Activated naive CD4-positive, alpha-beta T cell treated with anti-CD3 and anti-CD28 coated beads, Interleukin-2, amount 50 U/mL, for 72 hours (primary cell): ENCODE data around the gene ANO9. TPM values are rescaled to one million over a fixed set of nuclear protein-coding genes. Genes with fewer than 3 reads are reported as not detected.
A peak's percentile ranks its signal among the peaks of the same experiment; 100 is the strongest.
"Not testable (repeated sequence)": the region's sequence is repeated elsewhere in the genome, so short reads cannot be mapped to it uniquely, and the experiment has no call there.

Experiments
- ATAC-seq, 2 donors: fragments of 150-1000 bp; cut with Tn5 transposase; 2 replicates each; pipeline ENCODE4 v1.10.0; 2021; ENCODE audit warnings: mild to moderate bottlenecking in 2 of 2, moderate library complexity in 2 of 2
- DNase-seq, 2 donors: peaks; one replicate each; pipeline ENCODE4 v3.0.0; 2021 to 2022; ENCODE audit warnings: low spot score in 2 of 2
- H3K27ac Mint-ChIP-seq, 2 donors: one replicate each; pipeline ENCODE4 v1.8.0; 2022; ENCODE audit warnings: mild to moderate bottlenecking in 2 of 2, mixed read lengths in 2 of 2
- H3K36me3 Mint-ChIP-seq, 2 donors: one replicate each; pipeline ENCODE4 v1.8.0; 2022; ENCODE audit warnings: mixed read lengths in 2 of 2
- H3K9me3 Mint-ChIP-seq, 2 donors: one replicate each; pipeline ENCODE4 v1.8.0; 2022; ENCODE audit warnings: mixed read lengths in 2 of 2
- total RNA-seq, 2 donors: library from RNA; stranded (reverse); gene quantifications; one replicate each; pipeline ENCODE4 v1.2.3, GENCODE V29; 2022

The ANO9 gene
- total RNA-seq, 2 donors from 2014 or later = 61.2 to 69.3 TPM

GRCh38 chr11:447923-448731 lies 6.3 kb upstream of the ANO9 start:
- Mint-ChIP-seq H3K36me3 (peaks cover 6 to 8% of the 10 kb centered on the region in 2 donors), H3K27ac (peak overlapping the region; percentile 90 to 96), H3K9me3 (no peaks in the 10 kb centered on the region)
- peak; percentile 93 to 99 for DNase-seq
- ATAC-seq = peak; percentile 75 to 81

- H3K9me3 Mint-ChIP-seq = no peaks in the 10 kb centered on the region
- ATAC-seq (no peak), DNase-seq (peak in 1 of 2 donors; percentile 48)
- no peak overlapping the region for H3K27ac Mint-ChIP-seq
- peaks cover 6 to 8% of the 10 kb centered on the region in 2 donors for H3K36me3 Mint-ChIP-seq
Measured at GRCh38 chr11:446891-447290, 5.1 kb upstream of the ANO9 start.

GRCh38 chr11:445765-446588 lies 4.2 kb upstream of the ANO9 start:
- Mint-ChIP-seq H3K36me3 (peaks cover 3 to 4% of the 10 kb centered on the region in 2 donors), H3K9me3 (no peaks in the 10 kb centered on the region), H3K27ac (no peak overlapping the region)
- DNase-seq = peak in 1 of 2 donors; percentile 56
- no peak for ATAC-seq

GRCh38 chr11:444396-445144 lies 2.8 kb upstream of the ANO9 start:
- H3K36me3 Mint-ChIP-seq = no peaks in the 10 kb centered on the region
- no peaks in the 10 kb centered on the region for H3K9me3 Mint-ChIP-seq
- DNase-seq (no peak), ATAC-seq (no peak)
- no peak overlapping the region for H3K27ac Mint-ChIP-seq

- no peak for ATAC-seq
- no peak overlapping the region for H3K27ac Mint-ChIP-seq
- no peaks in the 10 kb centered on the region for H3K36me3 Mint-ChIP-seq
- DNase-seq = no peak
- no peaks in the 10 kb centered on the region for H3K9me3 Mint-ChIP-seq
Measured at GRCh38 chr11:443542-444199, 1.9 kb upstream of the ANO9 start.

- DNase-seq (no peak), ATAC-seq (no peak)
- Mint-ChIP-seq H3K27ac (no peak overlapping the region), H3K9me3 (no peaks in the 10 kb centered on the region), H3K36me3 (no peaks in the 10 kb centered on the region)
Measured at GRCh38 chr11:442611-443081, 835 bp upstream of the ANO9 start.

GRCh38 chr11:441043-441417 lies 781 bp downstream of the ANO9 start:
- Mint-ChIP-seq H3K36me3 (no peaks in the 10 kb centered on the region), H3K27ac (peak overlapping the region in 1 of 2 donors; percentile 23), H3K9me3 (no peaks in the 10 kb centered on the region)
- DNase-seq (no peak), ATAC-seq (no peak)

- Mint-ChIP-seq H3K36me3 (no peaks in the 10 kb centered on the region), H3K27ac (peak overlapping the region in 1 of 2 donors; percentile 23), H3K9me3 (no peaks in the 10 kb centered on the region)
- ATAC-seq (no peak), DNase-seq (no peak)
Measured at GRCh38 chr11:440065-441042, 1.5 kb downstream of the ANO9 start.

GRCh38 chr11:439315-440064 lies 2.3 kb downstream of the ANO9 start:
- no peak for ATAC-seq
- Mint-ChIP-seq H3K27ac (no peak overlapping the region), H3K36me3 (no peaks in the 10 kb centered on the region), H3K9me3 (no peaks in the 10 kb centered on the region)
- no peak for DNase-seq

GRCh38 chr11:438101-438844 lies 3.5 kb downstream of the ANO9 start:
- DNase-seq (no peak), ATAC-seq (no peak)
- Mint-ChIP-seq H3K9me3 (no peaks in the 10 kb centered on the region), H3K36me3 (no peaks in the 10 kb centered on the region), H3K27ac (no peak overlapping the region)

- H3K36me3 Mint-ChIP-seq = no peaks in the 10 kb centered on the region
- DNase-seq (no peak), ATAC-seq (no peak)
- no peaks in the 10 kb centered on the region for H3K9me3 Mint-ChIP-seq
- H3K27ac Mint-ChIP-seq = no peak overlapping the region
Measured at GRCh38 chr11:437228-437870, 4.5 kb downstream of the ANO9 start.

- DNase-seq, H3K36me3 Mint-ChIP-seq, H3K9me3 Mint-ChIP-seq: not testable (repeated sequence)
- peak; percentile 9 to 27 for ATAC-seq
- H3K27ac Mint-ChIP-seq = peak overlapping the region in 1 of 2 donors; percentile 37
Measured at GRCh38 chr11:434999-435740, 6.6 kb downstream of the ANO9 start.

- no peaks in the 10 kb centered on the region for H3K9me3 Mint-ChIP-seq
- no peak overlapping the region for H3K27ac Mint-ChIP-seq
- DNase-seq (peak in 1 of 2 donors; percentile 51), ATAC-seq (no peak)
- no peaks in the 10 kb centered on the region for H3K36me3 Mint-ChIP-seq
Measured at GRCh38 chr11:434496-434895, 7.3 kb downstream of the ANO9 start.
